Panc1 (cell line): ENCODE data around the gene TTYH2. TPM values are rescaled to one million over a fixed set of nuclear protein-coding genes. Genes with fewer than 3 reads are reported as not detected.

Experiments used
- ATAC-seq: fragments of 200-7000 bp; cut with Tn5 transposase; 2 replicates; pipeline ENCODE4 v1.9.1; 2020; ENCODE audit warnings: mild to moderate bottlenecking, moderate library complexity
- BruUV-seq: library from RNA; stranded (reverse); fragments of 400-500 nt; replicated peaks from 2 replicates; lab custom pipeline; 2021; lab: Mats Ljungman, UMichigan
- CTCF ChIA-PET: fragments of 300-600 bp; sonication (Branson Sonifier 250); formaldehyde crosslinking; loops from one replicate; lab custom pipeline; 2022; ENCODE audit warnings: antibody characterized with exemption; lab: Charles Lee
- POLR2A ChIA-PET: fragments of 300-600 bp; sonication (Branson Sonifier 250); formaldehyde crosslinking; loops from one replicate; lab custom pipeline; 2022; ENCODE audit warnings: antibody characterized with exemption; lab: Charles Lee
- DNase-seq: peaks from one replicate; pipeline ENCODE4 v3.0.0-alpha.2; 2010; ENCODE audit warnings: low read depth, low spot score
- H3K27ac ChIP-seq: 2 replicates; pipeline ENCODE4 v1.5.1; 2011; ENCODE audit warnings: mild to moderate bottlenecking, low read length, inconsistent platforms
- H3K27me3 ChIP-seq: fragments of 200-500 bp; sonication (Bioruptor generic); 2 replicates; pipeline ENCODE4 v1.6.0; 2014; ENCODE audit warnings: low read length, inconsistent platforms; ENCODE audit not compliant: control insufficient read depth, insufficient read depth
- H3K36me3 ChIP-seq: fragments of 200-500 bp; sonication (Bioruptor generic); 2 replicates; pipeline ENCODE4 v1.5.1; 2014; ENCODE audit warnings: inconsistent platforms, mild to moderate bottlenecking, low read length, moderate library complexity; ENCODE audit not compliant: control insufficient read depth, insufficient read depth
- H3K4me1 ChIP-seq: 2 replicates; pipeline ENCODE4 v1.5.1; 2011; ENCODE audit warnings: inconsistent platforms, mild to moderate bottlenecking, low read length, moderate library complexity; ENCODE audit not compliant: control insufficient read depth, insufficient read depth
- H3K4me3 ChIP-seq, 2 experiments: 2 replicates each; pipeline ENCODE4 v1.5.1; 2011 to 2012; ENCODE audit warnings: low read depth in 2 of 2, low read length in 2 of 2, mild to moderate bottlenecking in 2 of 2, inconsistent platforms in 1 of 2, moderate library complexity in 1 of 2
- H3K9me3 ChIP-seq: fragments of 200-500 bp; sonication (Bioruptor generic); 2 replicates; pipeline ENCODE4 v1.5.1; 2014; ENCODE audit warnings: low read depth, mild to moderate bottlenecking, inconsistent platforms, low read length, moderate library complexity; ENCODE audit not compliant: control insufficient read depth, insufficient read depth
- POLR2AphosphoS5 ChIP-seq: IDR thresholded peaks from 2 replicates; pipeline ENCODE4 v1.6.1; 2012; ENCODE audit warnings: mild to moderate bottlenecking, low read depth, low read length, moderate library complexity
- SIN3A ChIP-seq: IDR thresholded peaks from 2 replicates; pipeline ENCODE4 v1.6.1; 2012; ENCODE audit warnings: low read depth, mild to moderate bottlenecking, low read length, moderate library complexity, borderline replicate concordance; ENCODE audit not compliant: insufficient read depth
- TCF7L2 ChIP-seq: IDR thresholded peaks from 2 replicates; pipeline ENCODE4 v1.6.1; 2011; ENCODE audit warnings: mild to moderate bottlenecking, low read depth, low read length, inconsistent platforms
- in situ Hi-C: cut with HindIII; loops from 2 replicates; pipeline ENCODE4 v1.10.0; 2016; ENCODE audit warnings: low sequenced_read_pairs, low pct_unique_long_range_greater_than_20kb
- intact Hi-C: fragments of 100-400 bp; cut with micrococcal nuclease; formaldehyde crosslinking; loops from one replicate; pipeline ENCODE4 v1.10.0; 2022; ENCODE audit not compliant: unreplicated experiment
- total RNA-seq: library from RNA; stranded (reverse); gene quantifications from one replicate; pipeline ENCODE4 v1.2.1, GENCODE V29; 2021; ENCODE audit not compliant: unreplicated experiment
- TF ChIP-seq, protein P1 (sequence below), 2 experiments: IDR thresholded peaks; 2 replicates each; pipeline ENCODE4 v1.6.1; 2011 to 2012; ENCODE audit warnings: low read depth in 2 of 2, control low read depth in 1 of 2, low read length in 1 of 2, mild to moderate bottlenecking in 1 of 2, moderate library complexity in 1 of 2; ENCODE audit not compliant: insufficient read depth in 1 of 2
- TF ChIP-seq, protein P2 (sequence below): fragments of 450-650 bp; IDR thresholded peaks from 2 replicates; pipeline ENCODE4 v1.5.1; 2017; ENCODE audit warnings: mild to moderate bottlenecking

TTYH2 gene
- total RNA-seq, 1 experiment from 2014 or later, result 8.3 TPM

- no TSS peak for BruUV-seq
- H3K4me3 ChIP-seq, result no peak overlapping the region
- ChIA-PET CTCF (no interaction called here), POLR2A (no interaction called here)
- ATAC-seq (no peak), DNase-seq (no peak)
- intact Hi-C loops, result no loop called here
- no peaks in the 10 kb centered on the region for H3K9me3 ChIP-seq
- H3K36me3 ChIP-seq, result no peaks in the 10 kb centered on the region
- in situ Hi-C loops, result no loop called here
- H3K4me1 ChIP-seq, result no peaks in the 10 kb centered on the region
- H3K27me3 ChIP-seq, result no peaks in the 10 kb centered on the region
- no peak overlapping the region for H3K27ac ChIP-seq
- no peak for TF ChIP-seq TCF7L2
- no peak for TF ChIP-seq POLR2AphosphoS5
- TF ChIP-seq, protein P1, sequence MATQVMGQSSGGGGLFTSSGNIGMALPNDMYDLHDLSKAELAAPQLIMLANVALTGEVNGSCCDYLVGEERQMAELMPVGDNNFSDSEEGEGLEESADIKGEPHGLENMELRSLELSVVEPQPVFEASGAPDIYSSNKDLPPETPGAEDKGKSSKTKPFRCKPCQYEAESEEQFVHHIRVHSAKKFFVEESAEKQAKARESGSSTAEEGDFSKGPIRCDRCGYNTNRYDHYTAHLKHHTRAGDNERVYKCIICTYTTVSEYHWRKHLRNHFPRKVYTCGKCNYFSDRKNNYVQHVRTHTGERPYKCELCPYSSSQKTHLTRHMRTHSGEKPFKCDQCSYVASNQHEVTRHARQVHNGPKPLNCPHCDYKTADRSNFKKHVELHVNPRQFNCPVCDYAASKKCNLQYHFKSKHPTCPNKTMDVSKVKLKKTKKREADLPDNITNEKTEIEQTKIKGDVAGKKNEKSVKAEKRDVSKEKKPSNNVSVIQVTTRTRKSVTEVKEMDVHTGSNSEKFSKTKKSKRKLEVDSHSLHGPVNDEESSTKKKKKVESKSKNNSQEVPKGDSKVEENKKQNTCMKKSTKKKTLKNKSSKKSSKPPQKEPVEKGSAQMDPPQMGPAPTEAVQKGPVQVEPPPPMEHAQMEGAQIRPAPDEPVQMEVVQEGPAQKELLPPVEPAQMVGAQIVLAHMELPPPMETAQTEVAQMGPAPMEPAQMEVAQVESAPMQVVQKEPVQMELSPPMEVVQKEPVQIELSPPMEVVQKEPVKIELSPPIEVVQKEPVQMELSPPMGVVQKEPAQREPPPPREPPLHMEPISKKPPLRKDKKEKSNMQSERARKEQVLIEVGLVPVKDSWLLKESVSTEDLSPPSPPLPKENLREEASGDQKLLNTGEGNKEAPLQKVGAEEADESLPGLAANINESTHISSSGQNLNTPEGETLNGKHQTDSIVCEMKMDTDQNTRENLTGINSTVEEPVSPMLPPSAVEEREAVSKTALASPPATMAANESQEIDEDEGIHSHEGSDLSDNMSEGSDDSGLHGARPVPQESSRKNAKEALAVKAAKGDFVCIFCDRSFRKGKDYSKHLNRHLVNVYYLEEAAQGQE (IDR thresholded peaks at IDR 0.05; ENCODE audit: insufficient read depth in 1 of 2, low read depth in 2 of 2, low read length in 1 of 2), result no peak
- no peak for TF ChIP-seq SIN3A
- TF ChIP-seq, protein P2, sequence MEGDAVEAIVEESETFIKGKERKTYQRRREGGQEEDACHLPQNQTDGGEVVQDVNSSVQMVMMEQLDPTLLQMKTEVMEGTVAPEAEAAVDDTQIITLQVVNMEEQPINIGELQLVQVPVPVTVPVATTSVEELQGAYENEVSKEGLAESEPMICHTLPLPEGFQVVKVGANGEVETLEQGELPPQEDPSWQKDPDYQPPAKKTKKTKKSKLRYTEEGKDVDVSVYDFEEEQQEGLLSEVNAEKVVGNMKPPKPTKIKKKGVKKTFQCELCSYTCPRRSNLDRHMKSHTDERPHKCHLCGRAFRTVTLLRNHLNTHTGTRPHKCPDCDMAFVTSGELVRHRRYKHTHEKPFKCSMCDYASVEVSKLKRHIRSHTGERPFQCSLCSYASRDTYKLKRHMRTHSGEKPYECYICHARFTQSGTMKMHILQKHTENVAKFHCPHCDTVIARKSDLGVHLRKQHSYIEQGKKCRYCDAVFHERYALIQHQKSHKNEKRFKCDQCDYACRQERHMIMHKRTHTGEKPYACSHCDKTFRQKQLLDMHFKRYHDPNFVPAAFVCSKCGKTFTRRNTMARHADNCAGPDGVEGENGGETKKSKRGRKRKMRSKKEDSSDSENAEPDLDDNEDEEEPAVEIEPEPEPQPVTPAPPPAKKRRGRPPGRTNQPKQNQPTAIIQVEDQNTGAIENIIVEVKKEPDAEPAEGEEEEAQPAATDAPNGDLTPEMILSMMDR, result no peak
Measured at GRCh38 chr17:74230896-74231295, 17.5 kb downstream of the TTYH2 start.

GRCh38 chr17:74231928-74232907 is 18.8 kb downstream of the TTYH2 start:
- DNase-seq, result no peak
- TF ChIP-seq, protein P2, result no peak
- Histone ChIP-seq H3K36me3 (no peaks in the 10 kb centered on the region), H3K9me3 (no peaks in the 10 kb centered on the region), H3K4me1 (no peaks in the 10 kb centered on the region), H3K27ac (no peak overlapping the region), H3K27me3 (no peaks in the 10 kb centered on the region), H3K4me3 (no peak overlapping the region)
- no TSS peak for BruUV-seq
- no peak for ATAC-seq
- intact Hi-C loops (no loop called here), in situ Hi-C loops (no loop called here)
- ChIA-PET CTCF (interaction anchor here (0.6 kb wide), 1 partner anchor 52 kb away, joined by 13 read pairs; no protein-coding TSS in a partner anchor), POLR2A (no interaction called here)
